Esophagus squamous epithelium (tissue), 5 donors: ENCODE data around the gene GAN. TPM values are rescaled to one million over a fixed set of nuclear protein-coding genes. Genes with fewer than 3 reads are reported as not detected.
A peak's percentile ranks its signal among the peaks of the same experiment; 100 is the strongest.

Experiments
- DNase-seq: peaks from one replicate; lab custom pipeline; 2025; lab: John Stamatoyannopoulos, UW
- H3K27ac ChIP-seq, 4 donors: fragments of 200-600 bp; sonication (generic); one replicate each; pipeline ENCODE4 v1.5.1; 2016 to 2019; ENCODE audit warnings: mild to moderate bottlenecking in 1 of 4
- H3K27me3 ChIP-seq, 4 donors: fragments of 200-600 bp; sonication (generic); 1 replicate in 3 of 4; 2 replicates in 1 of 4; pipeline versions ENCODE4 v1.5.1 to v1.6.0; 2017 to 2021; ENCODE audit warnings: antibody characterized with exemption in 1 of 4
- H3K36me3 ChIP-seq, 3 donors: fragments of 200-600 bp; sonication (generic); one replicate each; pipeline ENCODE4 v1.5.1; 2016 to 2019
- H3K4me1 ChIP-seq, 3 donors: fragments of 200-600 bp; sonication (generic); one replicate each; pipeline ENCODE4 v1.5.1; 2017 to 2019
- H3K4me3 ChIP-seq, 4 donors: fragments of 200-600 bp; sonication (generic); 1 replicate in 3 of 4; 2 replicates in 1 of 4; pipeline ENCODE4 v1.5.1; 2016 to 2019; ENCODE audit warnings: mild to moderate bottlenecking in 2 of 4, moderate library complexity in 1 of 4
- H3K9me3 ChIP-seq, 3 donors: fragments of 200-600 bp; sonication (generic); one replicate each; pipeline ENCODE4 v1.5.1; 2016 to 2019
- CTCF ChIP-seq, 6 experiments: fragments of 450-650 bp in 4 of 6; fragments of 200-600 bp in 2 of 6; sonication (generic) in 2 of 6; IDR thresholded peaks; one replicate each; pipeline ENCODE4 v1.5.1; 2016 to 2019; ENCODE audit warnings: antibody characterized with exemption in 6 of 6, mild to moderate bottlenecking in 4 of 6, moderate library complexity in 4 of 6
- POLR2A ChIP-seq, 4 donors: fragments of 450-650 bp; IDR thresholded peaks; one replicate each; pipeline ENCODE4 v1.6.1; 2017; ENCODE audit warnings: antibody characterized with exemption in 4 of 4, mild to moderate bottlenecking in 4 of 4, moderate library complexity in 3 of 4
- WGBS, 2 donors: methylation state at CpG; one replicate each; pipeline ENCODE4 v1.1.5; 2018; 5-methylcytosine and 5-hydroxymethylcytosine counted together
- intact Hi-C: fragments of 100-400 bp; cut with DNase I; formaldehyde crosslinking; loops from one replicate; pipeline ENCODE4 v1.15.0; 2022
- total RNA-seq, 4 donors: library from RNA; depleted of rRNA; stranded (reverse); fragments of >200 nt; gene quantifications; one replicate each; pipeline ENCODE4 v1.1.0, GENCODE V29; 2016
- donor health status: DM: yes; HTN: yes; CAD: no.

Gene GAN
- total RNA-seq, 4 donors from 2014 or later: 16.7 to 28.0 (median 21.7) TPM

- no peaks in the 10 kb centered on the region for H3K9me3 ChIP-seq
- intact Hi-C loops: no loop called here
- WGBS, 2 donors: 88 to 91% methylated on average over 5 of the region's 5 CpGs
Observed at GRCh38 chr16:81268509-81268908, 46.3 kb upstream of the GAN start.

GRCh38 chr16:81273223-81273950 is 41.4 kb upstream of the GAN start:
- intact Hi-C loops: no loop called here
- DNase-seq: no peak
- Histone ChIP-seq H3K27me3 (no peaks in the 10 kb centered on the region), H3K4me3 (no peak overlapping the region), H3K27ac (peak overlapping the region; percentile 61 to 90 (median 86)), H3K4me1 (peaks cover 25 to 63% (median 34%) of the 10 kb centered on the region in 3 donors), H3K36me3 (no peaks in the 10 kb centered on the region), H3K9me3 (no peaks in the 10 kb centered on the region)
- TF ChIP-seq CTCF (IDR thresholded peaks at IDR 0.05): no peak
- TF ChIP-seq POLR2A (IDR thresholded peaks at IDR 0.05): no peak
- WGBS, 2 donors: 52 to 70% methylated on average over 9 to 10 of the region's 10 CpGs

More at GRCh38 chr16:81268509-81268908, 46.3 kb upstream of the GAN start:
- Histone ChIP-seq H3K27ac (no peak overlapping the region), H3K27me3 (no peaks in the 10 kb centered on the region), H3K36me3 (no peaks in the 10 kb centered on the region), H3K4me3 (no peak overlapping the region), H3K4me1 (peaks cover 4 to 50% (median 20%) of the 10 kb centered on the region in 3 donors)
- no peak for DNase-seq
- TF ChIP-seq CTCF (IDR thresholded peaks at IDR 0.05) (no peak), POLR2A (IDR thresholded peaks at IDR 0.05) (no peak)

GRCh38 chr16:81275064-81275532 is 39.7 kb upstream of the GAN start:
- H3K27ac ChIP-seq: peak overlapping the region; percentile 47 to 90 (median 86)
- H3K4me3 ChIP-seq: no peak overlapping the region
- H3K36me3 ChIP-seq: no peaks in the 10 kb centered on the region
- intact Hi-C loops: no loop called here
- WGBS, 2 donors: 73 to 75% methylated on average over 3 to 9 of the region's 9 CpGs
- H3K4me1 ChIP-seq: peaks cover 25 to 80% (median 35%) of the 10 kb centered on the region in 3 donors
- H3K9me3 ChIP-seq: no peaks in the 10 kb centered on the region
- no peaks in the 10 kb centered on the region for H3K27me3 ChIP-seq
- DNase-seq: no peak
- TF ChIP-seq POLR2A (IDR thresholded peaks at IDR 0.05) (no peak), CTCF (IDR thresholded peaks at IDR 0.05) (no peak)

- H3K4me3 ChIP-seq: no peak overlapping the region
- peaks cover 25 to 85% (median 35%) of the 10 kb centered on the region in 3 donors for H3K4me1 ChIP-seq
- H3K27me3 ChIP-seq: no peaks in the 10 kb centered on the region
- H3K27ac ChIP-seq: peak overlapping the region; percentile 47 to 90 (median 86)
- intact Hi-C loops: no loop called here
- WGBS, 2 donors: 40 to 48% methylated on average over 3 to 4 of the region's 9 CpGs
- TF ChIP-seq POLR2A (IDR thresholded peaks at IDR 0.05) (no peak), CTCF (IDR thresholded peaks at IDR 0.05) (no peak)
- H3K9me3 ChIP-seq: no peaks in the 10 kb centered on the region
- DNase-seq: no peak
- no peaks in the 10 kb centered on the region for H3K36me3 ChIP-seq
Observed at GRCh38 chr16:81275795-81276194, 39.0 kb upstream of the GAN start.

GRCh38 chr16:81276323-81276722 is 38.4 kb upstream of the GAN start:
- 83 to 93% methylated on average over 1 to 2 of the region's 3 CpGs for WGBS, 2 donors
- H3K4me3 ChIP-seq: no peak overlapping the region
- no peak for DNase-seq

More at GRCh38 chr16:81276323-81276722, 38.4 kb upstream of the GAN start:
- peak overlapping the region; percentile 47 to 90 (median 86) for H3K27ac ChIP-seq
- H3K9me3 ChIP-seq: no peaks in the 10 kb centered on the region
- TF ChIP-seq CTCF (IDR thresholded peaks at IDR 0.05) (no peak), POLR2A (IDR thresholded peaks at IDR 0.05) (no peak)
- no peaks in the 10 kb centered on the region for H3K27me3 ChIP-seq
- H3K4me1 ChIP-seq: peaks cover 25 to 90% (median 35%) of the 10 kb centered on the region in 3 donors
- no peaks in the 10 kb centered on the region for H3K36me3 ChIP-seq
- intact Hi-C loops: no loop called here
